ENCODE data around the gene MUC5B. TPM values are rescaled to one million over a fixed set of nuclear protein-coding genes. Genes with fewer than 3 reads are reported as not detected.

The MUC5B gene
- total RNA-seq, 1 experiment from 2014 or later: 24.3 TPM

- no peaks in the 10 kb centered on the region for H3F3A ChIP-seq (ENCODE audit: low read length, unreplicated experiment)
- no peaks in the 10 kb centered on the region for H3K9me3 ChIP-seq (ENCODE audit: low read length)
- intact Hi-C loops (cut with micrococcal nuclease): no loop called here
- no peaks in the 10 kb centered on the region for H4K20me1 ChIP-seq (ENCODE audit: low read length)
- ATAC-seq: no peak
- DNase-seq: no peak
- H3K27ac ChIP-seq (ENCODE audit: low read length): no peak overlapping the region
- ChIA-PET CTCF (no interaction called here), POLR2A (ENCODE audit: unreplicated experiment) (no interaction called here)
- no peaks in the 10 kb centered on the region for H3K79me2 ChIP-seq (ENCODE audit: low read length)
- no peaks in the 10 kb centered on the region for H3K36me3 ChIP-seq (ENCODE audit: low read depth, low read length)
- H3K9me2 ChIP-seq (replicated peaks; ENCODE audit: low read length): no peaks in the 10 kb centered on the region
- H3K9ac ChIP-seq (ENCODE audit: low read length): no peak overlapping the region
- no peaks in the 10 kb centered on the region for H3K27me3 ChIP-seq (ENCODE audit: low read length)
- no peak overlapping the region for H3K4me3 ChIP-seq (ENCODE audit: low read length)
- peaks cover 17% of the 10 kb centered on the region for H3K4me1 ChIP-seq (ENCODE audit: insufficient read depth, low read length)
- no peak overlapping the region for H3K4me2 ChIP-seq (ENCODE audit: low read length)
- no TSS peak for BruUV-seq (replicated peaks)
- no peak for TF ChIP-seq EZH2phosphoT487 (IDR thresholded peaks at IDR 0.05; ENCODE audit: borderline replicate concordance, low read length)
- TF ChIP-seq, protein P1, sequence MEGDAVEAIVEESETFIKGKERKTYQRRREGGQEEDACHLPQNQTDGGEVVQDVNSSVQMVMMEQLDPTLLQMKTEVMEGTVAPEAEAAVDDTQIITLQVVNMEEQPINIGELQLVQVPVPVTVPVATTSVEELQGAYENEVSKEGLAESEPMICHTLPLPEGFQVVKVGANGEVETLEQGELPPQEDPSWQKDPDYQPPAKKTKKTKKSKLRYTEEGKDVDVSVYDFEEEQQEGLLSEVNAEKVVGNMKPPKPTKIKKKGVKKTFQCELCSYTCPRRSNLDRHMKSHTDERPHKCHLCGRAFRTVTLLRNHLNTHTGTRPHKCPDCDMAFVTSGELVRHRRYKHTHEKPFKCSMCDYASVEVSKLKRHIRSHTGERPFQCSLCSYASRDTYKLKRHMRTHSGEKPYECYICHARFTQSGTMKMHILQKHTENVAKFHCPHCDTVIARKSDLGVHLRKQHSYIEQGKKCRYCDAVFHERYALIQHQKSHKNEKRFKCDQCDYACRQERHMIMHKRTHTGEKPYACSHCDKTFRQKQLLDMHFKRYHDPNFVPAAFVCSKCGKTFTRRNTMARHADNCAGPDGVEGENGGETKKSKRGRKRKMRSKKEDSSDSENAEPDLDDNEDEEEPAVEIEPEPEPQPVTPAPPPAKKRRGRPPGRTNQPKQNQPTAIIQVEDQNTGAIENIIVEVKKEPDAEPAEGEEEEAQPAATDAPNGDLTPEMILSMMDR (conservative IDR thresholded peaks at IDR 0.05; ENCODE audit: low read depth, low read length): no peak
- no peak for TF ChIP-seq EZH2 (IDR thresholded peaks at IDR 0.05; ENCODE audit: low read length, unreplicated experiment)
- no peak overlapping the region for H2AFZ ChIP-seq (ENCODE audit: low read length)
Observed at GRCh38 chr11:1196516-1197391, 26.1 kb upstream of the MUC5B start.

- Histone ChIP-seq H3K36me3 (ENCODE audit: low read depth, low read length) (no peaks in the 10 kb centered on the region), H3K4me1 (ENCODE audit: insufficient read depth, low read length) (peaks cover 17% of the 10 kb centered on the region), H3K9me2 (replicated peaks; ENCODE audit: low read length) (no peaks in the 10 kb centered on the region), H3K27ac (ENCODE audit: low read length) (no peak overlapping the region), H3K79me2 (ENCODE audit: low read length) (no peaks in the 10 kb centered on the region), H4K20me1 (ENCODE audit: low read length) (no peaks in the 10 kb centered on the region), H2AFZ (ENCODE audit: low read length) (no peak overlapping the region), H3K4me2 (ENCODE audit: low read length) (no peak overlapping the region), H3K4me3 (ENCODE audit: low read length) (no peak overlapping the region), H3K9me3 (ENCODE audit: low read length) (no peaks in the 10 kb centered on the region), H3K27me3 (ENCODE audit: low read length) (no peaks in the 10 kb centered on the region), H3F3A (ENCODE audit: low read length, unreplicated experiment) (no peaks in the 10 kb centered on the region), H3K9ac (ENCODE audit: low read length) (no peak overlapping the region)
- TF ChIP-seq, protein P1 (conservative IDR thresholded peaks at IDR 0.05; ENCODE audit: low read depth, low read length): no peak
- TF ChIP-seq EZH2 (IDR thresholded peaks at IDR 0.05; ENCODE audit: low read length, unreplicated experiment) (no peak), EZH2phosphoT487 (IDR thresholded peaks at IDR 0.05; ENCODE audit: borderline replicate concordance, low read length) (no peak)
- no peak for ATAC-seq
- no peak for DNase-seq
- intact Hi-C loops (cut with micrococcal nuclease): no loop called here
- no TSS peak for BruUV-seq (replicated peaks)
- POLR2A ChIA-PET (ENCODE audit: unreplicated experiment): no interaction called here
- CTCF ChIA-PET: no interaction called here
Observed at GRCh38 chr11:1197431-1197885, 25.4 kb upstream of the MUC5B start.

- Histone ChIP-seq H2AFZ (ENCODE audit: low read length) (no peak overlapping the region), H3K36me3 (ENCODE audit: low read depth, low read length) (no peaks in the 10 kb centered on the region), H4K20me1 (ENCODE audit: low read length) (no peaks in the 10 kb centered on the region), H3K9me3 (ENCODE audit: low read length) (no peaks in the 10 kb centered on the region), H3K4me2 (ENCODE audit: low read length) (no peak overlapping the region), H3K4me3 (ENCODE audit: low read length) (no peak overlapping the region), H3K27me3 (ENCODE audit: low read length) (no peaks in the 10 kb centered on the region), H3F3A (ENCODE audit: low read length, unreplicated experiment) (no peaks in the 10 kb centered on the region), H3K27ac (ENCODE audit: low read length) (no peak overlapping the region), H3K79me2 (ENCODE audit: low read length) (no peaks in the 10 kb centered on the region), H3K4me1 (ENCODE audit: insufficient read depth, low read length) (peaks cover 17% of the 10 kb centered on the region), H3K9ac (ENCODE audit: low read length) (no peak overlapping the region), H3K9me2 (replicated peaks; ENCODE audit: low read length) (no peaks in the 10 kb centered on the region)
- no TSS peak for BruUV-seq (replicated peaks)
- intact Hi-C loops (cut with micrococcal nuclease): no loop called here
- ChIA-PET CTCF (no interaction called here), POLR2A (ENCODE audit: unreplicated experiment) (no interaction called here)
- TF ChIP-seq EZH2 (IDR thresholded peaks at IDR 0.05; ENCODE audit: low read length, unreplicated experiment): no peak
- TF ChIP-seq, protein P1 (conservative IDR thresholded peaks at IDR 0.05; ENCODE audit: low read depth, low read length): peak; percentile 35; the same call in 1 of the 2 replicates
- no peak for TF ChIP-seq EZH2phosphoT487 (IDR thresholded peaks at IDR 0.05; ENCODE audit: borderline replicate concordance, low read length)
- DNase-seq: no peak
- no peak for ATAC-seq
Observed at GRCh38 chr11:1197886-1198560, 24.8 kb upstream of the MUC5B start.

Measured in PC-3 (cell line).